B cell (primary cell): ENCODE results near the gene MARCKS. TPM values are rescaled to one million over a fixed set of nuclear protein-coding genes. Genes with fewer than 3 reads are reported as not detected.

ENCODE experiments used
- ATAC-seq: fragments of 200-7000 bp; cut with Tn5 transposase; one replicate; pipeline ENCODE4 v1.10.0; 2021; ENCODE audit warnings: low read depth, mild to moderate bottlenecking, moderate number of reproducible peaks, moderate library complexity
- CTCF ChIA-PET: fragments of 350-600 bp; sonication (Branson Sonifier 250); formaldehyde crosslinking; loops from one replicate; lab custom pipeline; 2021; ENCODE audit warnings: antibody characterized with exemption, inconsistent platforms; lab: Charles Lee
- POLR2A ChIA-PET: fragments of 350-600 bp; sonication (Branson Sonifier 250); formaldehyde crosslinking; loops from one replicate; lab custom pipeline; 2021; ENCODE audit warnings: antibody characterized with exemption; lab: Charles Lee
- DNase-seq: peaks from one replicate; pipeline ENCODE4 v3.0.0; 2013
- H2AFZ ChIP-seq: 2 replicates; pipeline ENCODE4 v1.6.1; 2012; ENCODE audit warnings: mild to moderate bottlenecking, low read depth, low read length; ENCODE audit not compliant: insufficient read depth, poor library complexity, severe bottlenecking
- H3K27ac ChIP-seq, 2 donors: 1 replicate in 1 of 2; 2 replicates in 1 of 2; pipeline ENCODE4 v1.5.1; 2012 to 2013; ENCODE audit warnings: low read length in 2 of 2, mild to moderate bottlenecking in 2 of 2, moderate library complexity in 1 of 2
- H3K27me3 ChIP-seq, 4 experiments: fragments of 200-600 bp in 1 of 4; sonication (generic) in 1 of 4; replicated peaks in 1 of 4; 1 replicate in 2 of 4; 2 replicates in 2 of 4; pipeline versions ENCODE4 v1.6.1 to v1.7.0; 2013 to 2016; ENCODE audit warnings: low read length in 3 of 4, mild to moderate bottlenecking in 2 of 4, mixed read lengths in 1 of 4, moderate library complexity in 1 of 4; ENCODE audit not compliant: insufficient read depth in 4 of 4, control insufficient read depth in 3 of 4; ENCODE audit errors: control extremely low read depth in 1 of 4
- H3K36me3 ChIP-seq, 2 experiments: replicated peaks in 1 of 2; 1 replicate in 1 of 2; 2 replicates in 1 of 2; pipeline versions ENCODE4 v1.6.1 to v1.7.1; 2013; ENCODE audit warnings: low read length in 1 of 2; ENCODE audit not compliant: insufficient read depth in 2 of 2, control insufficient read depth in 1 of 2; ENCODE audit errors: control extremely low read depth in 1 of 2, extremely low read depth in 1 of 2
- H3K4me1 ChIP-seq, 2 donors: fragments of 200-600 bp in 1 of 2; sonication (generic) in 1 of 2; 1 replicate in 1 of 2; 2 replicates in 1 of 2; pipeline versions ENCODE4 v1.5.1 to v1.6.1; 2013 to 2017; ENCODE audit warnings: low read length in 2 of 2; ENCODE audit not compliant: control insufficient read depth in 2 of 2, insufficient read depth in 2 of 2
- H3K4me2 ChIP-seq: replicated peaks from 2 replicates; pipeline ENCODE3; 2012; ENCODE audit warnings: mild to moderate bottlenecking, low read depth, low read length; ENCODE audit not compliant: poor library complexity, severe bottlenecking
- H3K4me3 ChIP-seq, 5 experiments: fragments of 200-600 bp in 1 of 5; sonication (generic) in 1 of 5; 1 replicate in 3 of 5; 2 replicates in 2 of 5; pipeline versions ENCODE4 v1.5.1 to v1.7.0; 2011 to 2016; ENCODE audit warnings: low read length in 4 of 5, mild to moderate bottlenecking in 4 of 5, low read depth in 2 of 5, control low read depth in 1 of 5, moderate library complexity in 1 of 5; ENCODE audit not compliant: insufficient read depth in 1 of 5; ENCODE audit errors: control extremely low read depth in 1 of 5, extremely low read depth in 1 of 5
- H3K79me2 ChIP-seq: fragments of 200-600 bp; sonication (generic); one replicate; pipeline ENCODE4 v1.6.0; 2016; ENCODE audit warnings: low read length; ENCODE audit not compliant: control insufficient read depth, insufficient read depth
- H3K9ac ChIP-seq: fragments of 200-600 bp; sonication (generic); 2 replicates; pipeline ENCODE4 v1.6.1; 2017; ENCODE audit warnings: mild to moderate bottlenecking, low read length, moderate library complexity
- H3K9me3 ChIP-seq, 3 donors: one replicate each; pipeline versions ENCODE4 v1.6.1 to v1.7.1; 2013; ENCODE audit warnings: low read length in 2 of 3; ENCODE audit not compliant: control insufficient read depth in 2 of 3, insufficient read depth in 1 of 3; ENCODE audit errors: control extremely low read depth in 1 of 3
- H4K20me1 ChIP-seq: 2 replicates; pipeline ENCODE4 v1.6.0; 2012; ENCODE audit warnings: mild to moderate bottlenecking, low read length; ENCODE audit not compliant: insufficient read depth, control insufficient read depth, poor library complexity, severe bottlenecking
- H3K27ac Mint-ChIP-seq: one replicate; pipeline ENCODE4 v1.8.0; 2021; ENCODE audit warnings: mixed read lengths
- H3K27me3 Mint-ChIP-seq: one replicate; pipeline ENCODE4 v1.8.0; 2021; ENCODE audit warnings: mixed read lengths
- H3K4me1 Mint-ChIP-seq: one replicate; pipeline ENCODE4 v1.8.0; 2021; ENCODE audit warnings: mixed read lengths
- H3K4me3 Mint-ChIP-seq: one replicate; pipeline ENCODE4 v1.8.0; 2021; ENCODE audit warnings: mixed read lengths
- H3K9me3 Mint-ChIP-seq: one replicate; pipeline ENCODE4 v1.8.0; 2022; ENCODE audit warnings: mixed read lengths; ENCODE audit not compliant: insufficient read depth
- EZH2 ChIP-seq: IDR thresholded peaks from 2 replicates; pipeline ENCODE4 v1.6.1; 2012; ENCODE audit warnings: borderline replicate concordance, low read depth, mild to moderate bottlenecking, moderate library complexity, low read length; ENCODE audit not compliant: insufficient read depth, poor library complexity, severe bottlenecking
- WGBS: methylation state at CpG from one replicate; pipeline ENCODE4 v1.1.5; 2013; ENCODE audit warnings: missing lambda C conversion rate; ENCODE audit not compliant: insufficient coverage; 5-methylcytosine and 5-hydroxymethylcytosine counted together
- intact Hi-C: fragments of 100-400 bp; cut with micrococcal nuclease; formaldehyde crosslinking; loops from one replicate; pipeline ENCODE4 v1.10.0; 2022
- polyA plus RNA-seq: library from polyadenylated mRNA; depleted of rRNA; stranded (reverse); fragments of >200 nt; gene quantifications from 2 replicates; pipeline ENCODE4 v1.2.3, GENCODE V29; 2012
- total RNA-seq, 2 donors: library from RNA; stranded (reverse); fragments of 120-200 nt in 1 of 2; gene quantifications; 1 replicate in 1 of 2; 2 replicates in 1 of 2; pipeline versions ENCODE4 v1.2.3 to v1.2.4, GENCODE V29; 2013 to 2022
- TF ChIP-seq, protein P1 (sequence below): fragments of 200-600 bp; IDR thresholded peaks from one replicate; pipeline ENCODE4 v1.8.0; 2022; ENCODE audit warnings: antibody characterized with exemption, mild to moderate bottlenecking

MARCKS gene
- total and polyA plus RNA-seq, 2 donors (not counting 1 experiment from before 2014, with no cell fraction given), result 15.4 to 58.6 TPM

DNA sequence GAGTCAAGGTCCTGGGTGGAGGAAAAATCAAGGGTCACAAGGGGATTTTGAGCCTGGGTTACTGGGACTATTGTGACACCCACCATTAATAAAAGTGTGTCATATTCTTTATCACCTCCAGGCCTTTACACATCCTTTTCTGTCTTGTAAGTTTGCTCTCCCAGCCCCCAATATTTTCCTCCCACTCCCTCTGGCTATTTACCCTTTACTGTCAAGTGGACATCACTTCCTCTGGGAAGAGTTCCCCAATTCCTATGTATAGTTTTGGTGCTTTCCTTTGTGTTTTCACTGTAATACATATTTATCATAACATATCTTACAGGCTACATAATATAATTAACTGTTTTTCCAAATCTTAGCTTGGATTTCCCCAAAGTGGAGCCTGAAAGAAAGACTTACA is 36.3 kb downstream of the MARCKS start:
- POLR2A ChIA-PET, result no interaction called here
- Histone ChIP-seq H3K27me3 (no peaks in the 10 kb centered on the region), H3K36me3 (no peaks in the 10 kb centered on the region), H3K4me1 (no peaks in the 10 kb centered on the region), H3K9ac (no peak overlapping the region), H3K4me2 (no peak overlapping the region), H2AFZ (no peak overlapping the region), H3K9me3 (peaks cover 0 to 3% (median 0%) of the 10 kb centered on the region in 3 donors), H4K20me1 (no peaks in the 10 kb centered on the region), H3K4me3 (no peak overlapping the region), H3K27ac (no peak overlapping the region), H3K79me2 (no peaks in the 10 kb centered on the region)
- intact Hi-C loops, result no loop called here
- H3K4me1 Mint-ChIP-seq, result no peaks in the 10 kb centered on the region
- TF ChIP-seq EZH2, result no peak
- TF ChIP-seq, protein P1, sequence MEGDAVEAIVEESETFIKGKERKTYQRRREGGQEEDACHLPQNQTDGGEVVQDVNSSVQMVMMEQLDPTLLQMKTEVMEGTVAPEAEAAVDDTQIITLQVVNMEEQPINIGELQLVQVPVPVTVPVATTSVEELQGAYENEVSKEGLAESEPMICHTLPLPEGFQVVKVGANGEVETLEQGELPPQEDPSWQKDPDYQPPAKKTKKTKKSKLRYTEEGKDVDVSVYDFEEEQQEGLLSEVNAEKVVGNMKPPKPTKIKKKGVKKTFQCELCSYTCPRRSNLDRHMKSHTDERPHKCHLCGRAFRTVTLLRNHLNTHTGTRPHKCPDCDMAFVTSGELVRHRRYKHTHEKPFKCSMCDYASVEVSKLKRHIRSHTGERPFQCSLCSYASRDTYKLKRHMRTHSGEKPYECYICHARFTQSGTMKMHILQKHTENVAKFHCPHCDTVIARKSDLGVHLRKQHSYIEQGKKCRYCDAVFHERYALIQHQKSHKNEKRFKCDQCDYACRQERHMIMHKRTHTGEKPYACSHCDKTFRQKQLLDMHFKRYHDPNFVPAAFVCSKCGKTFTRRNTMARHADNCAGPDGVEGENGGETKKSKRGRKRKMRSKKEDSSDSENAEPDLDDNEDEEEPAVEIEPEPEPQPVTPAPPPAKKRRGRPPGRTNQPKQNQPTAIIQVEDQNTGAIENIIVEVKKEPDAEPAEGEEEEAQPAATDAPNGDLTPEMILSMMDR, result no peak
- CTCF ChIA-PET, result no interaction called here
- DNase-seq, result no peak
- peaks cover 4% of the 10 kb centered on the region for H3K27me3 Mint-ChIP-seq
- peaks cover 2% of the 10 kb centered on the region for H3K9me3 Mint-ChIP-seq
- no peak overlapping the region for H3K27ac Mint-ChIP-seq
- ATAC-seq, result no peak
- H3K4me3 Mint-ChIP-seq, result no peak overlapping the region

DNA sequence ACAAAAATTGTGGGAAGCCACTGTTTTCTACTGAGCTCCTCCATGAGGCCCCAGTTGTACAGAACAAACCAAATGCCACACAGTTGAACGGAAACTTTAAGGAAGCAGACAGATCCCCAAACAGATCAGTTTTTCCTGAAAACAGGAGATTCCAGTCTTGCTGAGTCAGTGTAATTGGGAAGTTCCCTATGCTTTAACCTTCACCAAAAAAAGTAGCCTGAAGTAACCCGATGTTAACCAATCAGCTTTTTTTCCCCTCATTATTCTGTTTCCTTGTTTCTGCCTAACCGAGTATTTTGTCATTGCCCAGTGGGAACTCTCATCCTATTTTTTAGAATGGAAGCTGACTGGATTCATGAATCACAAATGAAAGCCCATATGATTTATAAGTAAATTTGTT is 36.7 kb downstream of the MARCKS start:
- no peaks in the 10 kb centered on the region for H4K20me1 ChIP-seq
- no peak overlapping the region for H2AFZ ChIP-seq
- no peak for TF ChIP-seq EZH2
- TF ChIP-seq, protein P1, result no peak
- Mint-ChIP-seq H3K27ac (no peak overlapping the region), H3K4me3 (no peak overlapping the region), H3K27me3 (peaks cover 4% of the 10 kb centered on the region), H3K9me3 (peaks cover 2% of the 10 kb centered on the region), H3K4me1 (no peaks in the 10 kb centered on the region)
- no peak overlapping the region for H3K4me2 ChIP-seq
- ATAC-seq, result no peak
- no peak overlapping the region for H3K27ac ChIP-seq
- ChIA-PET POLR2A (no interaction called here), CTCF (no interaction called here)
- DNase-seq, result no peak
- H3K36me3 ChIP-seq, result no peaks in the 10 kb centered on the region
- peaks cover 0 to 3% (median 0%) of the 10 kb centered on the region in 3 donors for H3K9me3 ChIP-seq
- WGBS, result 100% methylated on average over 1 of the region's 3 CpGs
- intact Hi-C loops, result no loop called here
- no peaks in the 10 kb centered on the region for H3K79me2 ChIP-seq
- no peak overlapping the region for H3K4me3 ChIP-seq
- no peak overlapping the region for H3K9ac ChIP-seq
- H3K27me3 ChIP-seq, result no peaks in the 10 kb centered on the region
- H3K4me1 ChIP-seq, result no peaks in the 10 kb centered on the region
